DMS 273 treated with DMSO at 0.1 percent for 48 hours (cell line): ENCODE results near the gene DLG2.

Experiments
- DNase-seq: peaks from one replicate; lab custom pipeline; 2025; lab: John Stamatoyannopoulos, UW

DLG2 gene

GRCh38 chr11:83840326-83840725 lies 1786.8 kb downstream of the DLG2 start:
- DNase-seq: no peak

DNA sequence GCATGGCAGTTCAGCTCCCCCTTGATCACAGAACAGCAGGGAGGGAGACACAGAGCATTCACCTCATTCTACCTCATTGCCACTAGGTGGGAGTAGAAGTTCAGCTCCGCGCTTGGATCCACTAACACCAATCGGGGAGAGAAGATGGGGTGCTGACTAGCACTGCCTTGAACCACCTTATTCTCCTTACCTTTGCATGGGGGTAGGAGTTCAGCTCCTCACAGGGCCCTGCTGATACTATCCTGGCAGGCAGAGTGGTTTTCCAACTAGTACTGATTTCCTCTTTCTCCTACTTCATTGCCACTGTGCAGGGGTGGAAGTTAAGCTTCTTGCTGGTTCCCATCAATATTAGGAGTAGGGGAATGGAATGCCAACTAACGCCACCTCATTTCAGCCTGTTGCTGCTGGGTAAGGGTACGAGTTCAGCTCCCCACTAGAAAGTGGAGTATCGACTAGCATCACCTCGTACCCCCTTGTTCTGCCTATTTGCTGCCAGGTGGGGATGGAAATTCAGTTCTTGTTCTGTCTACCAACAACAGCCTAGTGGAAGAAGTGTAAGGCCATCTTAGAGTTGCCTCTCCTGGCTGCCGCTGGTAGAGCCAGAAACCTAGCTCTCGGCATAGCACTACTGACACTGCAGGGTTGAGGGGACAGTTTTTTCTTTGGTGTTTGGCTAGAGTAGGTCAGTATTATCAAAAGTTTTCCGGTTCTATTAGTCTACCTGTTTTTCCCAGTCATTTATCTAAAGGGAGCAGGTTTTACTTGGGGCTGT lies 1790.1 kb downstream of the DLG2 start:
- no peak for DNase-seq

DNA sequence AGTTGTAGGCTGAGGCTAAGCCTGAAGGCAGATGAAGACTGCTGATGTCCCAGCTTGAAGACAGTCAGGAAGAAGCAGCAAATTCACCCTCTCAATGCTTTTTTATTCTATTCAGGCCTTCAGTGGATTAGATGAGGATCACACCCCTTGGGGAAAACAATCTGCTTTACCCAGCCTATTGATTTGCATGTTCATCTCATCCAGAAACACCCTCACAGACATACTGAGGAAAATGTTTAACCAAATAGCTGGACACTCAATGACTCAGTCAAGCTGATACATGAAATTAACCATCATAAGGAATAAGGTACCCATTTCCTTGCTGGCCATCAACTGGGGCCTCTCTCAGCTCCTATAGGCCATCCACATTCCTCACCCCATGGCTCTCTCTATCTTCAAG lies 1791.1 kb downstream of the DLG2 start:
- no peak for DNase-seq

DNA sequence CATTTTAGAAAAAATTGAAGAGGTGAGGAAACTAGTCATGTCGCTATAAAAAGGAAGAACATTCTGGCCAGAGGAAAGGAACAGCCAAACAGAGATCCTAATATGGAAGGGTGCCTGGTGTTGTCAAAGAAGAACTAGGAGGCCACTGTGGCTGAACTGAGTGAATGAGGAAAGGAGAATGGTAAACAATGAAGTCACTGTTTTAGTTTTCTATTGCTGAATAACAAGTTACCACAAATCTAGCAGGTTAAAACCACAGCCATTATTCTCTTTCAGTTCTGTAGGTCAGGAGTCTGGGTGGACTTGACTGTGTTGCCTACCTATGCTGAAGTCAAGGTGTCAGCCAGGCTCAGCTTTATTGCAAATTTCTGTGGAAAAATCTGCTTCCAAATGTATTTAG lies 1791.7 kb downstream of the DLG2 start:
- no peak for DNase-seq

- DNase-seq: no peak
Measured at GRCh38 chr11:83831929-83832328, 1795.2 kb downstream of the DLG2 start.

DNA sequence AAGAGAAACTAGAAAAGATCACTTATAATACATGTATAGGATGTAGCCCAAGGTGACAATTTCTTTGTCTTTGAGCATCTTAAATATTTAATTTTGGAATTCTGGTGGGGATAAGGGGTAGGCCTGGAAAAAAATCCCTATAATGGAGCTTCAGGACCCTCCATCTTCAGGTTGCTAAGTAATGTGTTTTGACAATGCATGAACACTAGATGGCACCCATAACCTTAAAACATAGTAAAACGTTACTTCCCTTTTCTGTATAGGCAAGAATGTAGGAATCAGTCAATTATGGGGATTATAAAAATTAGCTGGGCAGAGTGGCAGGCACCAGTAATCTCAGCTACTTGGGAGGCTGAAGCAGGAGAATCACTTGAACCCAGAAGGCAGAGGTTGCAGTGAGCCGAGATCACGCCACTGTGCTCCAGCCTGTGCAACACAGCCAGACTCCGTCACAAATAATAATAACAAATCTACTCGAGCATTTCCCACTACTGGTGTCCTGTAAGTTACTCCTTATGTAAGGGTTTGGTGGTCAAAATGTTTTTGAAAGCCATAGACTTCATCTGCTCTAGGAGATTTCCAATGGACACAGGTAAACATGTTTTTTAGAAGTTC lies 1799.1 kb downstream of the DLG2 start:
- DNase-seq: no peak

- DNase-seq: no peak
Measured at GRCh38 chr11:83827520-83827919, 1799.6 kb downstream of the DLG2 start.

DNA sequence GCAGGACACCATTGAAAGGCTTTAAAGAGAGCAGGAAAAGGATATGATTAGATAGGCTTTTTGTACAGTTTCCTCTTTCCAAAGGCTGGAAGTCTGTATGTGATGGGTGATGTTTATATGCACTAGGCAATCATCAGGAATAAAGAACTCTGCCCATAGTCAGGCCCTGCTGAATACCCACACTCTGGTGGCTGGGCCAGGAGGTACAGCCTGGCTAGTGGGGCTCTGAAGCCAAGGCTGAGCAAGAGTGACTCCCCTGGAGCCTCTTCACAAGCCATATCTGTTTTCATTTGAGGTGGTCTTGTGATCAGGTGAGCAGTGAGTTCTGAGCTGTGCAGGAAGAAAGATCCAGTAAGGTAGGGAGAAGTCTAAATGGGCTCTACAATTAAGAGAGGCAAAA lies 1801.1 kb downstream of the DLG2 start:
- no peak for DNase-seq

- DNase-seq: no peak
Measured at GRCh38 chr11:83823461-83824025, 1803.6 kb downstream of the DLG2 start.

GRCh38 chr11:83819931-83820549 lies 1807.1 kb downstream of the DLG2 start:
- no peak for DNase-seq

DNA sequence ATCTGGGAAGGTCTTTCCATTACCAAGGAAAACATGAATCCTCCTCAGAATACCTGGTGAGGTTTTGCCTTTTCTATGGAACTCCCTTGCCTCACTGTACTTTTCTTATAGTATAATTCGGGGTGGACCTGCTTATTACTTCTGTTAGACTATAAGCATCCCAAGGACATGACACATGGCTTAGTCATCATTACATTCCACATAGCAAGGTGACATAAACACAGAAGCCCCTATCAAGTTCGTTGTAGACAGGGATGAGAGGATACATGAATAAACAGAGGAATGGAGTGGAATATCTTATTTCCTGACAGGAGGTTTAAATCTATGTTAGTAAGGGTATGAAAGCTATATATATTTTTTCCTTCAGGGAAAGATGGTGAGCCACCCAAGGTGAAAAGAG lies 1808.8 kb downstream of the DLG2 start:
- no peak for DNase-seq

DNA sequence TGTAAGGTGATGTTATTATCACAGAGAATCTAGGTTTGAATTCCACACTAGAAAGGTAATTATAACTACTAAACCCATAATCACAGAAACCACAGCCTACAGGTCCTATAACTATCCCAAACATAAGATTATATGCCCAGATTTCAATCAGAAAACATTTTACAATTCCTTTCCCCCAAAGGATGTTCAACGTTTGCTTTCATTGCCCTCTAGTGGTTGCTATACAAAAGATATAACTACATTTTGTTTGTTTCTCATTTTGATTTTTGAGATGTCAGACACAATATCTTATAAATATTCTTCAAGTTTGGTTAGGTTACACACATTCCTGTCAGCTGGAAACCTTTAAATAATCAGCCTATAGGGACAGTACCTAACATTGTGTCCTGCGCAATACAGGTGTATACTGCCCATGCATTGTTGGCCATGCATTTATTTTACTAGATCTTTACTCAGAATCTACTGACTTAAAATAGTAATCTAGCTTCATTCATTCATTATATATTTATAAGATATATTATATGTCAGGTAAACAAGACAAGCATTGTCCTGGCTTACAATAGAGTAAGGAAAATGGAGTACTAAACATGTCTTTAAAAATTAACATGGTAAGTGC lies 1810.5 kb downstream of the DLG2 start:
- DNase-seq: no peak

DNA sequence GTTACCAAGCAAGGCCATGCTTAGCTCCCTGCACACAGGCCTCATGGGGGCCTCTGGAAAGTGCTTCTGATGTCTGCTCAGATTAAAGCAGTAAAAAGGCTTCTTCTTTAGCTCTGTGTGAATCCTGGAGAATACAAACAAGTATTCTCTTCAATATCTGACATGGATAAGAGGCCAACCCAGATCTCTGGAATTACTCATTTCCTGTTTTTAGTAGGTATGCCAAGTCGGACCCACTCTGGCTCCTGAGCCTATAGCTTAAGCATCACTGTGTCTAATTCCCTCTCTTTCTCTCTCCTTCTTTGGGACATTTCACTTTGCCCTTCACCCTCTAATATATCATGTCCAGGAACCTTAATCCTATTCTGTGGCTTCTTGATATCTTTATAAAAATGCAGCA lies 1811.4 kb downstream of the DLG2 start:
- no peak for DNase-seq

GRCh38 chr11:83813296-83813695 lies 1813.8 kb downstream of the DLG2 start:
- no peak for DNase-seq

GRCh38 chr11:83809274-83809673 lies 1817.9 kb downstream of the DLG2 start:
- no peak for DNase-seq

GRCh38 chr11:83801799-83802198 lies 1825.3 kb downstream of the DLG2 start:
- DNase-seq: no peak

GRCh38 chr11:83793310-83793709 lies 1833.8 kb downstream of the DLG2 start:
- no peak for DNase-seq

DNA sequence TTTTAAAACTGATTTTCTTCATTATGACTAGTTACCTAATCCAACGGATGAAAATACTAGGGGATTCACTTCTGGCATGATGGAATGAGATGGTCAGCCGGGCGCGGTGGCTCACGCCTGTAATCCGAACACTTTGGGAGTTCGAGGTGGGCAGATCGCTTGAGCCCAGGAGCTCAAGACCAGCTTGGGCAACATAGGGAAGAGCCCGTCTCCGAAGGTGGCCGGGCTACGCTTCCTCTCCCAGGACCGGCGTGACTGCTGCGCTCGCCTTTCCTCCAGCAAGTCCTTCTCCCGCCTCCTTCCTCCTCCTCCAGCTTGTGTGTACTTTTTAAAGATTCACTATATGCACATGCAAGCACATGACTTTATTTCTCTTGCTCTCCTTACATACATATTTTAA lies 1835.6 kb downstream of the DLG2 start:
- no peak for DNase-seq

- no peak for DNase-seq
Measured at GRCh38 chr11:83785942-83786341, 1841.2 kb downstream of the DLG2 start.

GRCh38 chr11:83784419-83784818 lies 1842.7 kb downstream of the DLG2 start:
- no peak for DNase-seq

DNA sequence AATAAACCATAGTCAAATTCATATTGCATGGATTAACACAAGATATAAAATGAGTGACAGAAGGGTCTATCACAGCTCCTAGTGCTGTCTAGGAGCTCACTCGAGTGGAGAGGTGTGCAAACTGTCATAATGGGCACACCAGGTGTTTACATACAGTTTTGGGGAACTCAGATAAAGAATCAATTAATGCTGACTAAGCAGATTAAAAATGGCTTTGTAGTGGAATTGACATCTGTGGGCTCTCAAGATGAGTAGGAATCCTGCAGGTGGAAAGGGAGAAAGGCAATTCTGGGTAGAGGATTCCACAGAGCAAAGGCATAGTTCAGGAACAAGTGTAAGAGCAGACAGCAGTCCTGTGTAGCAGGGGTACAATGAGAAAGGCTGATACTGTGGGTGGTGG lies 1844.8 kb downstream of the DLG2 start:
- DNase-seq: no peak

DNA sequence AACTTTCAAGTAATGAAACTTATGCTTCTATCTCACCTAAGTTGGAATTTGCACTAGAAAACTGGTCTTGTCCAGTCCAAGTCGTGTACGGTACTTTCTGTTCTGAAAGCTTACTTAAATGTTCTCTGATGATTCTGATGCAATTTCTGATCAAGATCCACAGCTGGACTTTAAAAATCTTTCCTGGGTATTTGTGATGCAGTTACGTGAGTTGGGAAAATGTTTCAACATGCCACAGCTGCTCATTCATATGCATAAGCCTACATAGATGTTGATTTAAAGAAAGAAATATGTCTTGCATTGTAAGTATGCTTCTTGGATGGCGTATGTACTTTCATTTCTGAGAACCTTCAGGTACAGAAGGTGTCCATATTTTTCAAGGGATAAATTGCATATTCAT lies 1847.3 kb downstream of the DLG2 start:
- DNase-seq: no peak

- DNase-seq: no peak
Measured at GRCh38 chr11:83778596-83778995, 1848.5 kb downstream of the DLG2 start.
